Measurements from ENCODE around the gene LRRC10B. TPM values are rescaled to one million over a fixed set of nuclear protein-coding genes. Genes with fewer than 3 reads are reported as not detected.

The LRRC10B gene
- total and polyA plus RNA-seq, 3 experiments from 2014 or later = not detected

- no peaks in the 10 kb centered on the region for H3K4me1 ChIP-seq (ENCODE audit: insufficient read depth, low read length)
- Mint-ChIP-seq H3K27me3 (peaks cover 0 to 2% of the 10 kb centered on the region in 2 donors), H3K4me1 (no peaks in the 10 kb centered on the region), H3K27ac (no peak overlapping the region), H3K9me3 (no peaks in the 10 kb centered on the region), H3K36me3 (peaks cover 0 to 7% (median 6%) of the 10 kb centered on the region in 3 donors), H3K4me3 (no peak overlapping the region)
- DNase-seq = no peak
- CTCF ChIA-PET = interaction anchor here (2.6 kb wide), 1 partner anchor 11 kb away, joined by 10 read pairs; no protein-coding TSS in a partner anchor
- H3K4me3 ChIP-seq (ENCODE audit: low read length) = no peak overlapping the region
- H3K9me3 ChIP-seq (ENCODE audit: low read length) = no peaks in the 10 kb centered on the region
- H3K36me3 ChIP-seq (ENCODE audit: insufficient read depth, low read length) = no peaks in the 10 kb centered on the region
- no peaks in the 10 kb centered on the region for H3K27me3 ChIP-seq (ENCODE audit: insufficient read depth, low read length, poor library complexity, severe bottlenecking)
- POLR2A ChIA-PET = no interaction called here
- no peak overlapping the region for H3K27ac ChIP-seq (ENCODE audit: low read depth, low read length)
Observed at GRCh38 chr11:61488651-61489291, 19.8 kb upstream of the LRRC10B start.

- H3K9me3 ChIP-seq (ENCODE audit: low read length) = no peaks in the 10 kb centered on the region
- no peaks in the 10 kb centered on the region for H3K36me3 ChIP-seq (ENCODE audit: insufficient read depth, low read length)
- ChIA-PET POLR2A (no interaction called here), CTCF (no interaction called here)
- Mint-ChIP-seq H3K4me1 (no peaks in the 10 kb centered on the region), H3K27me3 (peaks cover 0 to 2% of the 10 kb centered on the region in 2 donors), H3K4me3 (no peak overlapping the region), H3K27ac (no peak overlapping the region), H3K9me3 (no peaks in the 10 kb centered on the region), H3K36me3 (peaks cover 0 to 7% (median 6%) of the 10 kb centered on the region in 3 donors)
- no peak for DNase-seq
- H3K27ac ChIP-seq (ENCODE audit: low read depth, low read length) = no peak overlapping the region
- no peaks in the 10 kb centered on the region for H3K4me1 ChIP-seq (ENCODE audit: insufficient read depth, low read length)
- H3K4me3 ChIP-seq (ENCODE audit: low read length) = no peak overlapping the region
- H3K27me3 ChIP-seq (ENCODE audit: insufficient read depth, low read length, poor library complexity, severe bottlenecking) = no peaks in the 10 kb centered on the region
Observed at GRCh38 chr11:61489833-61490721, 18.5 kb upstream of the LRRC10B start.

- peaks cover 0 to 2% of the 10 kb centered on the region in 2 donors for H3K27me3 Mint-ChIP-seq
Observed at GRCh38 chr11:61491736-61492395, 16.7 kb upstream of the LRRC10B start.

GRCh38 chr11:61494381-61494961, 14.1 kb upstream of the LRRC10B start:
- Histone ChIP-seq H3K4me3 (ENCODE audit: low read length) (no peak overlapping the region), H3K4me1 (ENCODE audit: insufficient read depth, low read length) (no peaks in the 10 kb centered on the region), H3K36me3 (ENCODE audit: insufficient read depth, low read length) (no peaks in the 10 kb centered on the region), H3K27ac (ENCODE audit: low read depth, low read length) (no peak overlapping the region), H3K27me3 (ENCODE audit: insufficient read depth, low read length, poor library complexity, severe bottlenecking) (no peaks in the 10 kb centered on the region), H3K9me3 (ENCODE audit: low read length) (no peaks in the 10 kb centered on the region)
- H3K4me1 Mint-ChIP-seq = no peaks in the 10 kb centered on the region
- CTCF ChIA-PET = no interaction called here
- peaks cover 0 to 2% of the 10 kb centered on the region in 2 donors for H3K27me3 Mint-ChIP-seq
- POLR2A ChIA-PET = no interaction called here
- no peak overlapping the region for H3K27ac Mint-ChIP-seq
- no peak overlapping the region for H3K4me3 Mint-ChIP-seq
- no peak for DNase-seq
- H3K36me3 Mint-ChIP-seq = no peaks in the 10 kb centered on the region
- no peaks in the 10 kb centered on the region for H3K9me3 Mint-ChIP-seq

More at GRCh38 chr11:61491736-61492395, 16.7 kb upstream of the LRRC10B start:
- no peaks in the 10 kb centered on the region for H3K9me3 Mint-ChIP-seq
- Histone ChIP-seq H3K4me1 (ENCODE audit: insufficient read depth, low read length) (no peaks in the 10 kb centered on the region), H3K27me3 (ENCODE audit: insufficient read depth, low read length, poor library complexity, severe bottlenecking) (no peaks in the 10 kb centered on the region), H3K36me3 (ENCODE audit: insufficient read depth, low read length) (no peaks in the 10 kb centered on the region), H3K4me3 (ENCODE audit: low read length) (no peak overlapping the region), H3K27ac (ENCODE audit: low read depth, low read length) (no peak overlapping the region), H3K9me3 (ENCODE audit: low read length) (no peaks in the 10 kb centered on the region)
- no peaks in the 10 kb centered on the region for H3K4me1 Mint-ChIP-seq
- POLR2A ChIA-PET = no interaction called here
- peaks cover 0 to 6% (median 1%) of the 10 kb centered on the region in 3 donors for H3K36me3 Mint-ChIP-seq
- no peak for DNase-seq
- no peak overlapping the region for H3K27ac Mint-ChIP-seq
- no peak overlapping the region for H3K4me3 Mint-ChIP-seq
- CTCF ChIA-PET = no interaction called here

GRCh38 chr11:61495801-61496601, 12.5 kb upstream of the LRRC10B start:
- Mint-ChIP-seq H3K27ac (no peak overlapping the region), H3K27me3 (peaks cover 0 to 3% of the 10 kb centered on the region in 2 donors), H3K36me3 (no peaks in the 10 kb centered on the region), H3K4me1 (no peaks in the 10 kb centered on the region), H3K9me3 (no peaks in the 10 kb centered on the region), H3K4me3 (no peak overlapping the region)
- Histone ChIP-seq H3K4me3 (ENCODE audit: low read length) (no peak overlapping the region), H3K27ac (ENCODE audit: low read depth, low read length) (no peak overlapping the region), H3K27me3 (ENCODE audit: insufficient read depth, low read length, poor library complexity, severe bottlenecking) (no peaks in the 10 kb centered on the region), H3K9me3 (ENCODE audit: low read length) (no peaks in the 10 kb centered on the region), H3K4me1 (ENCODE audit: insufficient read depth, low read length) (no peaks in the 10 kb centered on the region), H3K36me3 (ENCODE audit: insufficient read depth, low read length) (no peaks in the 10 kb centered on the region)
- no peak for DNase-seq
- CTCF ChIA-PET = no interaction called here
- POLR2A ChIA-PET = no interaction called here

- no peak overlapping the region for H3K4me3 ChIP-seq (ENCODE audit: low read length)
- H3K4me3 Mint-ChIP-seq = no peak overlapping the region
- POLR2A ChIA-PET = no interaction called here
Observed at GRCh38 chr11:61496602-61497400, 11.7 kb upstream of the LRRC10B start.

GRCh38 chr11:61497473-61497872, 11.1 kb upstream of the LRRC10B start:
- ChIA-PET POLR2A (no interaction called here), CTCF (no interaction called here)
- H3K27ac Mint-ChIP-seq = no peak overlapping the region
- DNase-seq = no peak
- H3K27ac ChIP-seq (ENCODE audit: low read depth, low read length) = no peak overlapping the region
- H3K36me3 Mint-ChIP-seq = no peaks in the 10 kb centered on the region
- no peaks in the 10 kb centered on the region for H3K36me3 ChIP-seq (ENCODE audit: insufficient read depth, low read length)
- H3K27me3 ChIP-seq (ENCODE audit: insufficient read depth, low read length, poor library complexity, severe bottlenecking) = no peaks in the 10 kb centered on the region
- H3K9me3 Mint-ChIP-seq = no peaks in the 10 kb centered on the region
- peaks cover 0 to 3% of the 10 kb centered on the region in 2 donors for H3K27me3 Mint-ChIP-seq
- H3K4me1 ChIP-seq (ENCODE audit: insufficient read depth, low read length) = no peaks in the 10 kb centered on the region
- no peak overlapping the region for H3K4me3 ChIP-seq (ENCODE audit: low read length)
- no peaks in the 10 kb centered on the region for H3K4me1 Mint-ChIP-seq
- no peaks in the 10 kb centered on the region for H3K9me3 ChIP-seq (ENCODE audit: low read length)
- H3K4me3 Mint-ChIP-seq = no peak overlapping the region

More at GRCh38 chr11:61496602-61497400, 11.7 kb upstream of the LRRC10B start:
- peaks cover 0 to 3% of the 10 kb centered on the region in 2 donors for H3K27me3 Mint-ChIP-seq
- Histone ChIP-seq H3K27me3 (ENCODE audit: insufficient read depth, low read length, poor library complexity, severe bottlenecking) (no peaks in the 10 kb centered on the region), H3K4me1 (ENCODE audit: insufficient read depth, low read length) (no peaks in the 10 kb centered on the region), H3K36me3 (ENCODE audit: insufficient read depth, low read length) (no peaks in the 10 kb centered on the region), H3K27ac (ENCODE audit: low read depth, low read length) (no peak overlapping the region), H3K9me3 (ENCODE audit: low read length) (no peaks in the 10 kb centered on the region)
- no peaks in the 10 kb centered on the region for H3K9me3 Mint-ChIP-seq
- H3K4me1 Mint-ChIP-seq = no peaks in the 10 kb centered on the region
- CTCF ChIA-PET = no interaction called here
- no peak for DNase-seq
- H3K36me3 Mint-ChIP-seq = no peaks in the 10 kb centered on the region
- H3K27ac Mint-ChIP-seq = no peak overlapping the region
